CD4-positive, alpha-beta T cell treated with Interleukin-4 for 4 hours (primary cell): ENCODE results near the gene FAM50A.
"Not testable (repeated sequence)": the region's sequence is repeated elsewhere in the genome, so short reads cannot be mapped to it uniquely, and the experiment has no call there.

ENCODE experiments used
- DNase-seq: peaks from one replicate; pipeline ENCODE4 v3.0.0-alpha.2; 2020

Gene FAM50A

DNA sequence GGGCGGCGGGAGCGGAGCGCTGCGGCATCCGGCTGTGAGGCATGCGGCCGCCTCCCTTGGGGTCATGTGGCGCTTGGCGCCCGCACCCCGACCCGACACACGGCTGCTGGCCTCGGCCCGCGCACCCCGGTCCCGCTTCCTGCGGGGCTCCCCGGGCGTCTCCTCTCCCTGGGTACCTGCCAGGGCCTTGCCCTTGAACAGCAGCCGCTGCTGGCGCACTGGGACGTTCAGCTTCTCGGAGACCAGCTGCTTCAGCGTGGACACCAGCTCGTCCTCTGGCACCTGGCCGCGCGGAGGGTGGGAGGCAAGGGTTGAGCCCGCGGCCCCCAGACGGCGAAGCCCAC is 42.1 kb downstream of the FAM50A start:
- no peak for DNase-seq

DNA sequence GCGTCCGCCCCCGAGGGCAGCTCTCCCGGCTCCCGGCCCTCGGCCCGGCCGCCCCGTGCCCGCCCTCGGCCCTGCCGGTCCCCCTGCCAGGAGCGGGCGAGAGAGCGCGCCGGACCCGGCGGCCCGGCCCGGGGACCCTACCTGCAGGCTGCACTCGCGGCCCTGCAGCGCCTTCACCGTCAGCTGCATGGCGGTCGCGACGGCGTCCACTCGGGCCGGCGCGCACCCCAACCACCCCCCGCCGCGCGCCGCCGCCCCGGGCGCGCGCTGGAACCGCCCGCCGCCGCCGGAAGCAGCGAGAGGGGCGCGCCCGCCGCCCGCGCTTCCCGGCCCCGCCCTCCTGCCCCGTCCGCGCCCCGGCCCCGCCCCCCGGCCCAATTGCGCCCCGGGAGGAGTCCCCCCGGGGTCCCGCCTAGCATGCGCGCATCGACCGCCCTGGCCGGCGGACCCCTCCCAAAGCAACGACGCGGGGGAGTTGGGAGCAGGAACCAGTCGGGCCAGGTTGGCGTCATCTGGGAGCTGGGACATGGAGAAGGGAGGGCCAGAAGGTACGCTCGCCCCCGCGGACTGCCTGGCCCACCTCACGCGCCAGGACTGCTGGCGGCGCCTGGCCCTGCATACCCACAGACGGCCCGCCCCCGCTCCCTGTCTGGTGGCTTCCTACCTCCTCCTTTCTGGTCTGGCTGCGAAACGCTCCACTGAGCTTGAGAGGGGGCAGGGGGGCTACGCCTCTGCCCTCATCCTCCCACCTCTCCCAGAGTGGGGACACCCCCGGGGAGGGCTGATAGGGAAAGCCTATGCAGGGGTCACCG is 42.7 kb downstream of the FAM50A start, which contains the start of gene UBL4A:
Gene UBL4A (minus strand): TSS at position 220 of the 812 bp plus-strand sequence. CDS start 31 bp downstream, at position 189.
- DNase-seq = peak; percentile 41

DNA sequence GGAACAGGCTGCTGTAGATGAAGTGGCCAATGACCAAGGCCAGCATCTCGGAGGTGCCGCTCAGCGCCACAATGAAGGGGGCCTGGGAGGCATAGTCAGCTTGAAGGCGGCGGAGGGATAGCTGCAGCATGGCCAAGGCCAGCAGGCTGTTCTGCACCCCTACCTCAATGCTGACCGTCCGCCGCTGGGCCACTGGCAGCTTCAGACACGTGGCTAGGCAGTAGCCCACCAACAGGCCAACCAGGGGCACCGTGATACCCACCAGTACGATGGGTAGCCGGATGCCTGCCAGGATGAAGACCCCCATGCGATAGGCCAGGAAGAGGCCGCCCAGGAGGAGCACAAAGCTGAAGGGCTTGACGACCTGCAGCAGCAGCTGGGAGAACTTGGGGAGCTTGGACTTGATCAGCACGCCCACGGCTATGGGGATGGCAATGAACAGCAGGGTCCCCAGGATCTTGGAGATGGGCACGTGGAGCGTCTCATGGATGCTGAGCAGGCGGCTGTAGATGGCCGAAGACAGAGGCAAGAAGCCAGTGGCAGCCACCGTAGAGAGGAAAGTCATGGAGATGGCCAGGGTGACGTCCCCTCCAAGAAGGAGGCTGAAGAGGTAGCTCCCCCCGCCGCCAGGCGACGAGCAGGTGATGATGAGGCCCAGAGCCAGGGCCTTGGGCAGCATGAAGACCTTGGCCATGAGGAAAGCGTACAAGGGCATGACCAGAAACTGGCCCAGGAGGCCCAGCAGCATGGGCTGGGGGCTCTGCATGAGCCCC is 43.8 kb downstream of the FAM50A start:
- no peak for DNase-seq

DNA sequence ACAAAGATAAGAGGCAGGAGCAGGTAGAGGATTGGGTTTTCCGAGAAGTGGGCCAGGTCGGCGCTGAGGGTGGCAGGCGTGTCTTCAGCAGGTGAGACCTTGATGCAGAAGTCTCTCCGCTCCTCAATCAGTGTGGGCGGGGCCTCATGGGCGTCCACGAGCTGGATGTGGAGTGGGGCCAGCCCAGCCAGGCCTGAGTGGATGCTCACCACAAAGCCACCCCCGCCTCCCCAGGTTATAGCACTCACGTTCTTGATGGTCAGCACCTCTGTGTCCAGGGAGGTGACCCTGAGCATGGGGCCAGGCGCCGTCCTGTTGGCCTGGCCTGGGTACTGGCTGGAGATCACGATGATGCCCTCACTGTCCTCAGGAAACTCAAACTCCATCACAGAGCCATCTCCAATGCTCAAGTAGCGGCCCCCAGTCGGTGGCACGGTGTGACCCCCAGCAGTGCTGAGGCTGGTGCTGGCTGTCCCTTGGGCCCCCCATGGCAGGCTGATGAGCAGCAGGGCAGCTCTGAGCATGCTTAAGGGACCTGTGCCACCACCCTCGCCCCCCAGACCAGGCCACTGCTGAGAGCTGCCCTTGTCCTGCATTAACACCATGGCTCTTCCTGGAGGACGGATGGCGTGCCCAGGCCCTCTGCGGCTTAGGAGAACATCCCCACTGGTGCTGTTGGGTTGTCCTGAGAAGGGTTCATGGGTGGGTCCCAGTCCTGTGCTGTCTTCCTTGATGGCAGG is 44.6 kb downstream of the FAM50A start:
- DNase-seq = no peak

DNA sequence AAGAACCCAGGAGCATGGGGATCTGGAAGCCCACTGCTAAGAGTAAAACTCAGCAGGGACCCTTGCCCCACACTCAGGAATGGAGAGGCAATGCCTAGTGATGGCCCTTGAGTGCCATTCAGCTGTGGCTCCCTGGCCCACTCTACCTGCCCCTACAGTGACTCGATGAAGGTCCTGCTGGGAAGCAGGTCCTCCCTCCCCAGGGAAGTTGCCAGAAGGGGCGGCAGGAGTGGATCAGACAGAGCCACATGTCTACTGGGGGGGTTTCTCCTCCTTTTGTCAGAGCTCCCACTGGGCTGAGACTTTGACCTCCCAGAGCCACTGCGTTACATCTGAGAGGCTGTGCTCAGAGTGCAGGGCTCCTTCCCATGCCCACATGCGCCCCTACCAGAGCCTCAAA is 45.2 kb downstream of the FAM50A start:
- DNase-seq = no peak

DNA sequence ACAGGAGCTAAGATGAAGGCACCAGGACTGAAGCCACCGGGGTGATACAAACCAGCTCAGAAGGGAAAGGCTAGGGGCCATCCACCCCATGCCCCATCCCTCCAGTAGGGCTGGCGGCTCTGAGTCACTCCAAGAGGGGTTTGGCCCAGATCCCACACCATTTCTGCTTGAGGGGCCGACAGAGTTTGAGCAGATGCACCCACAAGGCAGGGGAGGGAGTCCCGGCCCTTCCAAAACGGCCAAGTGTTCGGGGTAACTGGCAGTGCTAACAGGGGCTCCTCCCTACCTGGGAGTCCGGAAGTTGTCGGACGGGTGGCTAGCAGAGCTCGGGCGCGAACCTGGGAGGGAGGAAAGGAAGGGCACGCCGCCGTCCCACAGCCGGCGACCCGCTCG is 46.1 kb downstream of the FAM50A start:
- peak; percentile 17 for DNase-seq

DNA sequence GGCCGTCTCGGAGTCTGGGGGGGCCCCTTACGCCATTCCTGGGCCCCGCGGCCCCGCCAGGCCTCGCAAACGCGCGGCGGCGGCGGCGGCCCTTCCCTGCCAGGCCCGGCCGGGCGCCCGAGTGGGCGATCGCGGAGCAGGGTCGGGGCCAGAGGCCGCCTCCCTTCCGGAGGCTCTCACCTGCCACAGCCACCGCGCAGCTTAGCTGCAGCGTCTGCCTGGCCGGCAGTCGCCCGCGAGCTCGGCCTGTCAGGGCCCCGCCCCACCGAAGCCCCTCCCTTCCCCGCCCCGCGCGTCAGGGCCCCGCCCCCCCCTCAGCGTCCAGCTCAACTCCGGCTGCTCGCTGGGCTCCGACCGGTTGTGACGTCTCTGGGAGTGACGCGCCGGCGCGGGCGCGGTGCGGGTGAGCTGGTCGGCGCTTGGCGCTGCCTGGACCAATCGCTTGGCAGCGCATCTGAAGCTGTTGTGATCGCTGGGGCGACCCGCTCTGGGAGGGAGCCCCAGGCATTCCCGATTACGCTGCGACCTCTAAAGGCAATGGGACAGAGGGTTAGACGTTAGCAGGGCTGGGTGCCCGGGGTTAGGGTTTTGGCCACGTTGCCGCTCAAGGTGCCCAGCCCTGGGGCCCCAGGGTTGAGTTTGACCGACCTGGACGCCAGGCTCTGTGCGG is 46.6 kb downstream of the FAM50A start, which contains the start of gene SLC10A3:
Gene SLC10A3 (minus strand): TSS at position 216 of the 670 bp plus-strand sequence. CDS start 1,689 bp downstream, outside the sequence.
- DNase-seq = peak; percentile 93

DNA sequence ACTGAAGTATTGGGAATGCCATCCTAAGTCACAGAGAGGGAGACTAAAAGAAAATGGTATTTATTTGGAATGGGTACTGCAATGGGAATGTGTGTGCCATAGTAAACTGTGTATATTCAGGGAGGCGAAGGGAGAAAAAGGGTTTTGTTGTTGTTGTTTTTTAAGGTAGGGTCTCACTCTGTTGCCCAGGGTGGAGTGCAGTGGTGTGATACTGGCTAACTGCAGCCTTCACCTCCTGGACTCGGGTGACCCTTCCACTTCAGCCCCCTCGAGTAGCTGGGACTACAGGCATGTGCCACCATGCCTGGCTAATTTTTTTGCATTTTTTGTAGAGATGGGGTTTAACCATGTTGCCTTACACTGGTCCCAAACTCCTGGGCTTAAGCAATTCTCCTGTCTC is 50.8 kb downstream of the FAM50A start:
- no peak for DNase-seq

DNA sequence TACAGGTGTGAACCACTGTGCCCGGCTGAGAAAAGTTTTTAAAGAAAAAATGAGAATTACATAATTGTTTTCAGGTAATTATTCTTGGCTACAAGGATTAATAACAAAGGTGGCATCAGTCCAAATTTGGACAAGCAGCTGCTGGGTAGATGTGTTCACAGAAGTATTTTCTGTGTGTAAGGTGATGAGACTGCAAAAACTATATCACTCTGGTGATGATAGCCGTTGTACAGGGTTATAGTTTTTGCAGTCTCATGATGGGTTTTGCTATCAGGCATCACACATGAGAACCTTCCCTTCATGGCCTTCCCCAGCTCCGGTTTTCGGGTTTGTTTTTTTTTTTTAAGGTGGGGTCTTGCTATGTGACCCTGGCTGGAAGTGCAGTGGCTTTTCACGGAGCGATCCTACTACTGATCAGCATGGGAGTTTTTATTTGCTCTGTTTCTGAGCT is 51.6 kb downstream of the FAM50A start:
- DNase-seq = no peak

DNA sequence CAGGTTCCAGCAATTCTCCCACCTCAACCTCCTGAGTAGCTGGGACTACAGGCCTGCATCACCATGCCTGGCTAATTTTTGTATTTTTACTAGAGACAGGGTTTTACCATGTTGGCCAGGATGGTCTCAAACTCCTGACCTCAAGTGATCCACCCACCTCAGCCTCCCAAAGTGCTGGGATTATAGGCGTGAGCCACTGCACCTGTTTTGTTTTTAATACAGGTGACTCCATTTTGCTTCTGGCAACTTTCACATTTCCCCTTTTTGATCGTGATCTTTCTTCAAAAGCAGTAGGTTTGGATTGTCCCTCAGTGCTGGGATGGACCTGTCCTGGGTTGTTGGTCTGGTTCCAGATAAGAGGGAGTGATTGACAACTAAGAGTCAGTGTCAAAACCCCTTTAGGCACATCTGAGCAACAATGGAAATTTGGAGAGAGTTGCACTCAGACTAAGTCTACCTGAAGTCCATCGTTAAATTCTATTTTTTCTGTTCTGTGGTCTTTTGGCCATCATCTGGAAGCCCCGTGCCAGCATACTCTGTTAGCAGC is 52.7 kb downstream of the FAM50A start:
- not testable (repeated sequence) for DNase-seq
